Activated CD4-positive, CD25-positive, alpha-beta regulatory T cell (primary cell): ENCODE data around the gene DNAJB8.

Source experiments
- DNase-seq, 4 experiments: peaks; one replicate each; lab custom pipeline; 2025; lab: John Stamatoyannopoulos, UW

DNAJB8 gene

DNA sequence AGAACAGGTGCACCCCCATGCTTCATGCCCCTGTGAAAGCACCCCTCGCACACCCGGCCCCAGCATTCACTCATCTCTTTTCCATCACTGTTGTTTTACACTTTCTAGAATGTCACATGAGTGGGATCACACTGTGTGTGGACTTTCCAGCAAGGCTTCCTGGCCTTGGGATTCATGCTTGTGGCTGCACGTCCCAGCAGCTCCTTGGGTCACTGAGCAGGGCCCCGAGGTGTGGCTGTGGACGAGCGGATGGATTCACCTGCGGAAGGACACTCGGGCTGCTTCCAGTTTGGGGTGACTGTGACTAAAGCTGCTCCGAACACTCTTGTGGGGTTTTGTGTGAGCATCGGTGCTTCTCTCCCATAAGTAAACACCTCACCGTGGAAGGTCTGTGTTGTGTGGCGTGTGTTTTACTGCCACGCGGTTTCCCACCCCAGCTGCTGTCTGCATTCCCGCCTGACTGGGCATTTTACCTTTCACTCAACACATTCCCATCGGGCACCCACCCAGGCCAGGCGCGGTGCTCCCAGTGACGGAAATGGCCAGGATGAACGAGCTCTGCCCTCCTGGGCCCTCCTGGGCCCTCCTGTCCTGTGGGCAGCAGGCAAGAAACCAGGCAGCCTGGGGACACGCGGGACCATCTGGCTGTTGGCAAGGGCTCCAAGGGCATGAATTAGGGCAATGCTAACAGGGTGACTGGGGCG is 41.4 kb downstream of the DNAJB8 start:
- DNase-seq, result no peak

DNA sequence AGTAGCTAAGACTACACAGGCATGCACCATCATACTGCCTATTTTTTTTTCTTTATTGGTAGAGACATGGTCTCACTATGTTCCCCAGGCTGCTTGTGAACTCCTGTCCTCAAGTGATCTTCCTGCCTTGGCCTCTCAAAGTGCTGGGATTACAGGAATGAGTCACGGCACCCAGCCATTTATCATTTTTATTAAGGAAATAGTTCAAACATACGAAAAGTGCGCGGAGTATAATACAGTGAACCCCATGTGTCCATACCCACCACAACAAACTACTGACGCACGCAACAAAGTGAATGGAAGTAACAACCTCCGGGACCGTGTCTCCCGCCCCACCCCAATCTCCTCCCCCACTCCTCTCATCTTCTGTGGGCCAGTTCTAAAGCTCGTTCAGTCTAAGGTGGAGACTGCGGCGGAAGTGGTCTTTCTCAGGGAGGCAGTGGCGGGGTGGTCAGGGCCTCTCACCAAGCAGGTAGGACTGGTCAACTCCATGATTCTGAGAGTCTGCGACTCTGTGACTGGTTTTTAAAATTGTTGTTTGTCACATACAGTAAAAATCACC is 42.1 kb downstream of the DNAJB8 start:
- no peak for DNase-seq

DNA sequence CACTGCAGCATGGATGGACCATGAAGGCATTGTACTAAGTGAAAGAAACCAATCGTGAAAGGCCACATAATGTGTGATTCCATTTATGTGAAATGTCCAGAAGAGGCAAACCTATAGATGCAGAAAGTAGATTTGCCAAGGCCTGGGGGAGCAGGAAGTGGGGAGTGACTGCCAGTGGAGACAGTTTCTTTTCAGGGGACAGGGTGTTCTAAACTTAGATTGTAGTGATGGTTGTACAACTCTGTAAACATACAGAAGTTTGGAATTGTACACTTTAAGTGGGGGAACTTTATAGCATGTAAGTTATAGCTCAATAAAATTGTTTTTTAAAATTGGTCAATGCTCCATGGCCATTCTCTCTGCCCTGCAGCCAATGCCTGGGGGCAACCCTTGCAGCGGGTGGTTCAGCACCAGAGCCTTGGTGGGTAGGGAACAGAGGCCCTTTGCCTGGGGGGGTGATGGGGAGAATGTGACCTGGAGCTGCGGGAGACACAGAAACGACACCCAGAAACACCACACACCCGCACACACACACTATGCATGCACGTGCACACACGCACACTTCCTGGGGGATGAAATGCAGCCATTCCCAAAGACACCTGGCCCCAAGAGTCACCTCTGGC is 43.1 kb downstream of the DNAJB8 start:
- no peak for DNase-seq

DNA sequence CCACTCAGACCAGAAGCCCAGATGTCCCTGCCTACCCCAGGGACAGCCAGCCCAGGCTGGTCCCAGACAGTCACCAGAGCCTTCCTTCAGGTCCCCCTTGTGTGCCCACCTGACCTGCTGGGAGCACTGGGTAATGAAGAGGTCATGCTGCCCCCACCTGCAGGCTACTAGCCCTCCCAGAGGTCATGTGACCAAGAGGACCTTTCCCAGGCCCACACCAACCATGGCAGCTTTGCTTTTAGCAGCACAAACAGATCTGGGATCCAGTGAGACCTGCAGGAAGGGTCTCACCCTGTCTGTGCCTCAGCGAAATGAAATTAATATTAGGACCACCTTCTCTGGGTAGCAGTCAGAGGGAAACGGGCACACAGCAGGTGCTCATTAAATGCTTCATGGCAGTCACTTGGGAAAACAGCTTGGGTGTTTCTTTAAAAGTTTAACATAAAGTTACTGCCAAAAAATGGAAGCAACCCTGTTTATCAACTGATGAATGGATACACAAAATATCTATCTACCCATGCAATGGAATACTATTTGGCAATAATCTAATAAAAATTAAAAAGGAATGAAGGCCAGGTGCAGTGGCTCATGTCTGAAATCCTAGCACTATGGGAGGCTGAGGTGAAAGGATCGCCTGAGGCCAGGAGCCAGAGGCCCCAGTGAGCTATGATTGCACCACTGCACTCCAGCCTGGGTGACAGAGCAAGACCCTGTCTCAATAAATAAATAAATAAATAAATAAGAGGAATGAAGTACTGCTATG is 43.7 kb downstream of the DNAJB8 start:
- DNase-seq, result no peak

DNA sequence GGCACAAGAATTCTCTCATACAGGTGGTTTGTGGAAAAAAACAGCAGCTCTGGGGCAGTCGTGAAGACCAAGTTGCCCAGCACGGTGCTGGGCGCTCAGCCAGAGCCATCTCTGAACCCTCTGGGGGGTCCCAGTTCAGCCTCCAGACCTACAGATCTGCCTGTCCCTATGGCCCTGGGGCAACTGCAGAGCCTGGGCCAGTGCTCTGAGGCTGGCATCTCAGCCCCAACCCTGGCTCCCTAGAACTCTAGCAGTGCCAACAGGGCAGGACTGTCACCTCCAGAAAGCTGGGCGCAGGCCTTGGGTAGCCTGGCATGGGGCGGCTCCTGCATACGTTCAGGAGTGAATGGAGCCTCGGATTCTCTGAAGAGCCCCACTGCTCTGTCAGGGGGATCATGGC is 44.7 kb downstream of the DNAJB8 start:
- no peak for DNase-seq

DNA sequence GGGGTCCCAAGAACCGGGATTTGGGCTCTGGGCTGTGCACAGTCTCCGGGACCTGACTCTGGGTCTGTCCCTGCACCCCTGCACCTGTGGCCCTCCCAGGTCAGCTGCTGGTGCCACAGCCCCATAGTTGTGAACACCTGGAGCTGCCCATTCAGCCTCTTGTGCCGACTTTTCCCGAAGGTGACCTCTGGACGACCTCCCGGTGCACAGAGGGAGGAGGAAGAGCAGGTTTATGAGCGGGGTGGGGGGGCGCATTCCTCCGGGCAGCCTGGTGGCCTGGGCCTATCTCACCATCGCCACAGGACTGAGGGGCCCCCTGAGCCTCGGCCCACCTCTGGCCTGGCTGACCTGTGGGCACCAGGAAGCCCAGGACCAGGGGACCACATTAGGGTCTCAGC is 45.3 kb downstream of the DNAJB8 start:
- no peak for DNase-seq

DNA sequence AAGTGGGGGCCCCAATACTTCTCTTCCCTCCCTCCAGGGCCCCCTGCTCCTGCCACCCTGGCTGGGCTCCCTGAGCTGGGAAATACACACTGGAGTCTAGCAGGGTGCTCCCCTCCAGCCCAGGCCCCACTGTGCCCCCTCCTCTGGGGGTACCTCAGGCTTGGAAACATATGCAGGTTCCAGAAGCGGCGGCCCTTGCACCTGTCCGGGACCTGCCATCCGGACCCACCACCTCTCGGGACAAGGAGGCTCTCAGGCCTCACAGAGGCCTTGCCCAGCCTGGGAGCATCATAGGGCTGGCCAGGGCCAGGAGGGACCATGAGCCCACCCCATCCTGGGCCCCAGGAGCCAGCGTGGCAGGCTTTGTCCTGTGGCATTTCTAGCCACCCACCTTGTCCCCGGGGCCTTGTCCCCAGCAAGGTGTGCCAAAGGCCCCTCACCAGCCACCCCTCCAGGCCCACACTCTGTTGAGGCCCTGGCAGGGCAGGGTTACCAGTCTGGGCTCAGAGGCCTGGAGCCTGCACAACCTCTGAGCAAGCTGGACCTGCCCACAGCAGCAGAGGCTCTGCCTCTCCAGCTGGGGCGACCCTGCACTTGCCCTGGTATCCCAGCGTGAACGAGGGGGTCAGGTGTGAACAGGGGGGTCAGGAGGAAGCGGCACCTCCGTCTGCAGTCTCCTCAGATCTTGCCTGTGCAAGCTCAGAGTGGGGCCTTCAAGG is 45.8 kb downstream of the DNAJB8 start:
- DNase-seq, result no peak

DNA sequence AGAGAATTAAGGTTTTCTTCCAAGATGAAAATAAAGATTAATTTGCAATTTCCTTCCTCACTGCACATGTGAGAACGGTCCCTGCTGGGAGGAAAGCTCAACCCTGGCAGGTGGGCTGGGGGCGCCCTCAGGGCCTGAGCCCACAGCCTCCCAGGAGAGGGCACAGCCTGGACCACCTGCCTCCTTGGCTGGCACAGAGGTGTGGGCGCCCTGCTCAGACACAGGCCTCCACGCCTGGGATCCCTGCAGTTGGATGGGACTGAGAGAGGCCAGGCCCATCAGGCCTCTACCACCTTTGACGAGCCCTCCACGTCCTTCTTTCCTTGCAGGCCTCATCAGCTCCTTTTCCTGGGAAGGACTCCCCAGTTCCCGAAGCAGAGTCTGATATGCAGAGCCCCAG is 46.4 kb downstream of the DNAJB8 start:
- DNase-seq, result no peak

DNA sequence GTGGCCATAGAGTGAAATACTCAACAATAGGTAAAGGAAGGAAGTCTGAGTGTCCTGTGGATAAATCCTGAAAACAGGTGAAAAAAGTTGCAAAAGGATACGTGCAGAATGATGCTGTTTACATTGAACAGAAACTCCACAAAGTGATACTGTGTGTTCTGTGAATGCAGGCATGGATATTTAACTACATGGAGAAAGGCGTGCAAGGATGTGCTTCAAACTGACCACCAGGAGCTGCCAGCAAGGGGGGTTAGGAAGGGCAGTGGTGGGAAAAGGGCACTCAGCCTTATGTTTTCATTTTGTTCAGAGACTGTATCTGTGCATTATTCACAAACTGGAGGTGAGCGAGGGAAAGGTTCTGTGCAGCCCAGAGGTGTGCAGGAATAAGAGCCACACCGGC is 47.4 kb downstream of the DNAJB8 start:
- DNase-seq, result no peak

DNA sequence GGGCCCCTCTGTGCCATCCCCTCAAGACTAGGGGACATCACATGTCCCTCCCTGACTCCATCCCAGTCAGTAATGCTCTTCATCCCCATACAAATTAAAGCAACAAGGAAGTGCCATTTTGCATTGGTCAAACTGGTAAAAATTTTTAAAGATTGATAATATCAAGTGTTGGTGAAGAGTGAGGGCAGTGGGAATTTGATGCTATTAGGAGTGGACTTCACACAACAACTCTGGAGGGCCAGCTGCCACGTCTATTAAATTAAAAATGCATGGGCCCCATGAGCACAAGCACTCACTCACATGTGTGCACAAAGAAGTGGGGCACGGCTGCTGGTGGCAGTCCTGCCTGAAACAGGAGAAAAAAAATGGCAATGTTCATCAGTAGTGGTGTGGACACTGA is 47.8 kb downstream of the DNAJB8 start:
- no peak for DNase-seq

DNA sequence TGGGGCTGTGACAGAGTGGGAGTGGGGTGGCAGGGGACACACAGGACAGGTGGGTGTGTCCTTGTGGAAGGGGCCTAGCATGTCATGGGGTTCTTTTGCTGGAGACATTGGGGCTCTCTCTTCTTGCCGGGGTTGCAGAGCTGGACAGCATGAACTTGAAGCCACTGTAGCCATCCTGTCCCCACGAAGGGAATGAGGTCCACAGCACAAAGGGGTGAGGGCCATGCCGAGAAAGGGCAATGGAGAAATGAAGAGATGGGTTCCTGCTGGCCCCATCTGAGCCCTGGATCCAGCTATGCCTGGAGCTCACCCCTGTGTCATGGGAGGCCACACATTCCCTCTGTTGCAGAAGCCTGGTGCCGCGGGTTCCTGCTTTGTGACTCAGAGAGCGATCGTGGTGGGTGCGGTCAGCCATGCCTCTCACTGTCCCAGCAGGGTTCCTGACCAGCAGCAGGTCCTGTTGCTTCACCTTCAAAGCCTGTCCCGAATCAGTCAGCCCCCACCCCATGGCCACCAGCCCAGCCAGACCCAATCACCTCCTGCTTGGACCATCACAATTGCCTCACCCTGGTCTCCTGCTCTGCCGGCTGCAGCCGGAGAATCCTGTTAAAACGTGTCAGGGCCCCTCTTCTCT is 50.0 kb downstream of the DNAJB8 start:
- no peak for DNase-seq

DNA sequence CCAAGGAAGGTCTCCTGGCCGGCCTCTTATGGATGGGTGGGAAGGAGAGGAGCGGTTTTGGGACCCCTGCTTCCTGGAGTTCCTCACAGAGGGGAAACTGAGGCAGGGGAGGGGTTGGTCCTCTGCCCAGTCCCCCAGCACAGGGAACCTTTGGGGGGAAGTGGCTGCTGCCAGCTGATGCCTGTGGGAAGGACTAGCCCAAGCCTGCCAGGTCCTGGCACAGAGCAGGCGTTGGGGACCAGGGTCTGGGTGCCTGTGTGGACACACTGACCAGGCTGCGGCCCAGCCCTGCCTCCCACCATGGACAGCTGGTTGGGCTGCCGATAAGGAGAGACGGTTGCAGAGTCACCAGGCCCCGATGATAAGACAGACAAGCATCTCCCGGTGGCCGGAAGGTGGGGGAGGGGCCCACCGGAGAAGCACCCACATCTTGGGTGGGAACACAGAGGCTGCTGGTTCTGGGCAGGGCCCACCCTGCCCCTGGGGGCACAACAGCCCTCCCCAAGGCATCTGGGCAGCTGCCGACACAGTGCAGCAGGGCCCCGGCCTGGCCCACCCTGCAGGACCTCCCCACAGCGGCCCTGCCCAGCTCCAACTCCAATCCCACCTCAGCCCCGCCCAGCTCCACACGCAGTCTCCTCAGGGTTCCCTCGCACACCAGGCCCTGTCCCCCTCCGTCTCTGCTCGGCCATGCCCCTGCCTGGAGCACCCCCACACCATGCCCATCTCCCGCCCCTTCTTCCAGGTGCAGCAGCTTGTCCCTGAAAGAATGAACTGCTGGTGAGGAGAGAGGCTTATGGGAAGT is 50.7 kb downstream of the DNAJB8 start:
- DNase-seq, result no peak

DNA sequence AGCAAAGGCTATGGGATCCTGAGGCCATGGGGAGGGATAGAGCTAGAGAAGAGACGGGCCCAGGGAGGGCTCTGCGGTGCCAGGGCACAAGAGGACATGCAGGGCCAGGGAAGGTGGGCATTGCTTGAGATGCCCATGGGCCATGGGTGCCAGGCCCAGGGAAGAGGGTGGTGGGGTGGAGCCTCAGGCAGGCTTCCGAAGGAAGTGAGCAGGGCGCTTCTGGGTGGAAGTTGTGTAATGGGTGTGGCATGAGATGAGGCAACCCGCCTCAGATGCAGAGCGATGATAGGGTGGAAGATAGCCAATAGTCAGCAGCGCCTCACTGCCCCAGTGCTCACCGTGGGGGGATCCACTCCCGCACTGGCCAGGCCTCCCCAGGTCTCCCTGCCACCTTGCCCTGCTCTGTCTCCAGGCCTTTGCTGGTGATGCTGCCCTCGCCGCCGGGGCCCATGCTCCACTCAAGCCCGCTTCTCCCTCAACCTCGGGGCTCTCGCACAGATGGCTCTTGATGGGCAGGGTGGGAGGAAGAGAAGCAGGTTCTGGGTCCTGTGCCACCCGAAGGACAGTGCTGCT is 51.4 kb downstream of the DNAJB8 start:
- DNase-seq, result no peak

DNA sequence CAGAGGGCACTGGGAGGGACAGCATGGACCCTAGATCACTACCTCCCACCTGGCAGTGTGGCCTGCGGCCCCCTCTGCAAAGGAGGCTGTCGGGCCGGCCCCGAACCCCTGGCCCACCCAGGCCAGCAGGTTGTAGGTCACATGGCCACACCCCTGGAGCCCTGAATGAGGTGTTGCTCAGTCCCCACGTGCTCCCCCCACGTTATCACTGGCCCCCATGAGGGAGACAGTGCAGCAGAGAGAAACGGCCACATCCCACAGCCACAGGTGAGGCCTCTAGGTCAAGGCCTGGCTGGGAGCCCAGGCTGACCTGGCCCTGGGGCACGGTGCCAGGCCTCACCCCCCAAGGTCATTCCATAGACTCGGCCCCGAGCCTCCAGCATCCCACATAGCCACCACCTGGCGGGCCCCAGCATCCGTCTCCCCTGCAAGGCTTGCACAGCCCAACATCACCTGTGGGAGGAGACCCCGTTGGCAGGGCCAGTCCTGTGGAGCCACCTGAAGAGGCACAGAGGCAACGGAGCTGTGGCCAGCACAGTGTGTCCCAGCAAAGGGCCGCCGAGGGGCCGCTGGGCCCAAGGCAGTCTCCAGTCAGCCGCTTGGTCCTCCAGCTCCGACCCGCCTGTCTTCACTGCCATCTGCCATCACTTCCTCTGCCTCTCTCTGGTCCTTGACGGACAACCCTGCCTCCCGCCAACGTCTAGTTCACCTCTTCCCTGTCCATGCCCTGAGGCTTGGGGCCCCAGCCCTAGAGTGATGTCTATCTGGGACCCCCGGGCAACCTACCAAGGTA is 53.1 kb downstream of the DNAJB8 start:
- no peak for DNase-seq

DNA sequence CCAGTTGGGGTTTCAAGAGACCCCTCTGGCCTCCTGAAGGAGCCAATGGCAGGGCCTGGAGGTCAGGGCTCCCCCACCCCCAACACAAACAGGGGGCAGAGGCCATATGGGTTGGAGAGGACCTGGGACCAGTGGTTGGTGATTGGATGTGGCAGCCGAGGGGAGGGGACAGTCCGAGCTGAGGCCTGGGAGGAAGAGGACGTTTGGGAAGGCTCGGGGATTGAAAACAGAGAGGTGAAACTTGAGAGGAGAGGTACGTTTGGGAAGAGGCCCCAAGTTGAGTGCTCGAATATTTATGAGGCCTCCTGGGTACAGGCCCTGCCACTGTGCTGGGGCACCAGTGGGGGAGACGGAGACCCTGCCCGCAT is 53.7 kb downstream of the DNAJB8 start:
- no peak for DNase-seq
